ENCODE results near the gene SHISA5. TPM values are rescaled to one million over a fixed set of nuclear protein-coding genes. Genes with fewer than 3 reads are reported as not detected.

The SHISA5 gene
- total and polyA plus RNA-seq, 2 experiments from 2014 or later: 146 to 166 TPM

DNA sequence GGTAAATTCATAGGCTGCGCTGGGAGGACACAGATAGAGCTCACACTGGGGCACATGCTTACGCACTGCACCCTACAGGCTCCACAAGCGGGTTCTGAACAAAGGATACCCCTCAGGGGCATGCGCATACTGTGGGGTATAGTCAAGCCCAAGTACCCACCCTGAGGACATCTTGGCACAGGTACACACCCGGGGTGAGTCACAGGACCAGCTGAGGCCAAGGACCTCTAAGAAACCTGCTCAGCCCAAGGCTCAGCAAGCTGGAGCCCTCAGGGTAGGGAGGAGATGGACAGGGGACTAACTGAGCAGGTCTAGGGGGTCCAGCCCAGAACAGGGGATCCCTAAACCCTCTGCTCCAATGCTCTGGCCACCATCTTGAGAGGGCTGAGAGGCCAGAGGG, 3.3 kb downstream of the SHISA5 start:
- H3K27me3 ChIP-seq (ENCODE audit: insufficient read depth): no peaks in the 10 kb centered on the region
- H3K4me1 ChIP-seq (ENCODE audit: insufficient read depth): peaks cover 18% of the 10 kb centered on the region
- no peak overlapping the region for H3K4me3 ChIP-seq
- H2AFZ ChIP-seq: no peak overlapping the region
- ATAC-seq (no peak), DNase-seq (ENCODE audit: low spot score) (no peak)
- peaks cover 7% of the 10 kb centered on the region; the same call in 1 of the 2 replicates for H3K36me3 ChIP-seq (ENCODE audit: insufficient read depth)
- no peak overlapping the region for H3K4me2 ChIP-seq
- Mint-ChIP-seq H3K27me3 (ENCODE audit: insufficient read depth, low read depth, poor library complexity) (peaks cover 14% of the 10 kb centered on the region), H3K36me3 (ENCODE audit: low read depth) (peaks cover 28% of the 10 kb centered on the region), H3K4me3 (no peak overlapping the region), H3K4me1 (peaks cover 20% of the 10 kb centered on the region), H3K9me3 (peaks cover 7% of the 10 kb centered on the region; the same call in 2 of the 3 replicates), H3K27ac (no peak overlapping the region; the same call in 1 of the 2 replicates)
- no peaks in the 10 kb centered on the region for H3F3A ChIP-seq (replicated peaks; ENCODE audit: low read depth)
- H3K27ac ChIP-seq (ENCODE audit: low read depth): no peak overlapping the region
- peaks cover 5% of the 10 kb centered on the region; the same call in 1 of the 2 replicates for H3K79me2 ChIP-seq (replicated peaks; ENCODE audit: insufficient read depth)
- H3K9me2 ChIP-seq (ENCODE audit: insufficient read depth): no peaks in the 10 kb centered on the region
- H4K20me1 ChIP-seq (replicated peaks; ENCODE audit: insufficient read depth): no peaks in the 10 kb centered on the region
- TF ChIP-seq POLR2AphosphoS5 (IDR thresholded peaks at IDR 0.05; ENCODE audit: low read depth): no peak
- no peak for TF ChIP-seq NANOG (IDR thresholded peaks at IDR 0.05; ENCODE audit: borderline replicate concordance)
- TF ChIP-seq ZNF114 (CRISPR knock-in tag; IDR thresholded peaks at IDR 0.05): no peak
- TF ChIP-seq EZH2 (IDR thresholded peaks at IDR 0.05; ENCODE audit: low read depth, unreplicated experiment): no peak
- no peak for TF ChIP-seq EZH2phosphoT487 (IDR thresholded peaks at IDR 0.05; ENCODE audit: unreplicated experiment)

DNA sequence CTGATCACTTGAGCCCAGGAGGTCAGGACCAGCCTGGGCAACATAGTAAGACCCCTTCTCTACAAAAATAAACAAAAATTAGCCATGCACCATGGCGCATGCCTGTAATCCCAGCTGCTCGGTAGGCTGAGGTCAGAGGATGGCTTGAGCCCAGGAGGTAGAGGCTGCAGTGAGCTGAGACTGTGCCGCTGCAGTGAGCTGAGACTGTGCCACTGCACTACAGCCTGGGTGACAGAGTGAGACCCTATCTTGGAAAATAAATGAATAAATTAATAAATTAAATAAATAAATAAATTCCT, 10.8 kb downstream of the SHISA5 start:
- Histone ChIP-seq H3K79me2 (replicated peaks; ENCODE audit: insufficient read depth) (no peaks in the 10 kb centered on the region), H3K4me3 (no peak overlapping the region), H3K27ac (ENCODE audit: low read depth) (no peak overlapping the region), H3K9me2 (ENCODE audit: insufficient read depth) (no peaks in the 10 kb centered on the region), H3K4me2 (no peak overlapping the region), H3F3A (replicated peaks; ENCODE audit: low read depth) (0 out of 2 replicates have a peak, but pooled peaks cover 2% of the 10 kb centered on the region), H3K36me3 (ENCODE audit: insufficient read depth) (peaks cover 2% of the 10 kb centered on the region; the same call in 1 of the 2 replicates), H2AFZ (no peak overlapping the region), H3K27me3 (ENCODE audit: insufficient read depth) (no peaks in the 10 kb centered on the region), H4K20me1 (replicated peaks; ENCODE audit: insufficient read depth) (no peaks in the 10 kb centered on the region), H3K4me1 (ENCODE audit: insufficient read depth) (peaks cover 3% of the 10 kb centered on the region; the same call in 1 of the 2 replicates)
- peaks cover 12% of the 10 kb centered on the region for H3K4me1 Mint-ChIP-seq
- no peak overlapping the region for H3K4me3 Mint-ChIP-seq
- no peak for DNase-seq (ENCODE audit: low spot score)
- H3K36me3 Mint-ChIP-seq (ENCODE audit: low read depth): peaks cover 31% of the 10 kb centered on the region
- peaks cover 2% of the 10 kb centered on the region; the same call in 2 of the 3 replicates for H3K9me3 Mint-ChIP-seq
- no peak overlapping the region for H3K27ac Mint-ChIP-seq
- H3K27me3 Mint-ChIP-seq (ENCODE audit: insufficient read depth, low read depth, poor library complexity): peaks cover 11% of the 10 kb centered on the region
- no peak for ATAC-seq
- no peak for TF ChIP-seq ZNF331 (CRISPR knock-in tag; IDR thresholded peaks at IDR 0.05; ENCODE audit: low read depth)
- TF ChIP-seq, protein P1, sequence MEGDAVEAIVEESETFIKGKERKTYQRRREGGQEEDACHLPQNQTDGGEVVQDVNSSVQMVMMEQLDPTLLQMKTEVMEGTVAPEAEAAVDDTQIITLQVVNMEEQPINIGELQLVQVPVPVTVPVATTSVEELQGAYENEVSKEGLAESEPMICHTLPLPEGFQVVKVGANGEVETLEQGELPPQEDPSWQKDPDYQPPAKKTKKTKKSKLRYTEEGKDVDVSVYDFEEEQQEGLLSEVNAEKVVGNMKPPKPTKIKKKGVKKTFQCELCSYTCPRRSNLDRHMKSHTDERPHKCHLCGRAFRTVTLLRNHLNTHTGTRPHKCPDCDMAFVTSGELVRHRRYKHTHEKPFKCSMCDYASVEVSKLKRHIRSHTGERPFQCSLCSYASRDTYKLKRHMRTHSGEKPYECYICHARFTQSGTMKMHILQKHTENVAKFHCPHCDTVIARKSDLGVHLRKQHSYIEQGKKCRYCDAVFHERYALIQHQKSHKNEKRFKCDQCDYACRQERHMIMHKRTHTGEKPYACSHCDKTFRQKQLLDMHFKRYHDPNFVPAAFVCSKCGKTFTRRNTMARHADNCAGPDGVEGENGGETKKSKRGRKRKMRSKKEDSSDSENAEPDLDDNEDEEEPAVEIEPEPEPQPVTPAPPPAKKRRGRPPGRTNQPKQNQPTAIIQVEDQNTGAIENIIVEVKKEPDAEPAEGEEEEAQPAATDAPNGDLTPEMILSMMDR (conservative IDR thresholded peaks at IDR 0.05; ENCODE audit: low read depth in 2 of 2): no peak
- no peak for TF ChIP-seq STAT1 (IDR thresholded peaks at IDR 0.05; ENCODE audit: unreplicated experiment)
- no peak for TF ChIP-seq NANOG (IDR thresholded peaks at IDR 0.05; ENCODE audit: borderline replicate concordance)
- no peak for TF ChIP-seq POLR2AphosphoS5 (IDR thresholded peaks at IDR 0.05; ENCODE audit: low read depth)
- TF ChIP-seq, protein P2, sequence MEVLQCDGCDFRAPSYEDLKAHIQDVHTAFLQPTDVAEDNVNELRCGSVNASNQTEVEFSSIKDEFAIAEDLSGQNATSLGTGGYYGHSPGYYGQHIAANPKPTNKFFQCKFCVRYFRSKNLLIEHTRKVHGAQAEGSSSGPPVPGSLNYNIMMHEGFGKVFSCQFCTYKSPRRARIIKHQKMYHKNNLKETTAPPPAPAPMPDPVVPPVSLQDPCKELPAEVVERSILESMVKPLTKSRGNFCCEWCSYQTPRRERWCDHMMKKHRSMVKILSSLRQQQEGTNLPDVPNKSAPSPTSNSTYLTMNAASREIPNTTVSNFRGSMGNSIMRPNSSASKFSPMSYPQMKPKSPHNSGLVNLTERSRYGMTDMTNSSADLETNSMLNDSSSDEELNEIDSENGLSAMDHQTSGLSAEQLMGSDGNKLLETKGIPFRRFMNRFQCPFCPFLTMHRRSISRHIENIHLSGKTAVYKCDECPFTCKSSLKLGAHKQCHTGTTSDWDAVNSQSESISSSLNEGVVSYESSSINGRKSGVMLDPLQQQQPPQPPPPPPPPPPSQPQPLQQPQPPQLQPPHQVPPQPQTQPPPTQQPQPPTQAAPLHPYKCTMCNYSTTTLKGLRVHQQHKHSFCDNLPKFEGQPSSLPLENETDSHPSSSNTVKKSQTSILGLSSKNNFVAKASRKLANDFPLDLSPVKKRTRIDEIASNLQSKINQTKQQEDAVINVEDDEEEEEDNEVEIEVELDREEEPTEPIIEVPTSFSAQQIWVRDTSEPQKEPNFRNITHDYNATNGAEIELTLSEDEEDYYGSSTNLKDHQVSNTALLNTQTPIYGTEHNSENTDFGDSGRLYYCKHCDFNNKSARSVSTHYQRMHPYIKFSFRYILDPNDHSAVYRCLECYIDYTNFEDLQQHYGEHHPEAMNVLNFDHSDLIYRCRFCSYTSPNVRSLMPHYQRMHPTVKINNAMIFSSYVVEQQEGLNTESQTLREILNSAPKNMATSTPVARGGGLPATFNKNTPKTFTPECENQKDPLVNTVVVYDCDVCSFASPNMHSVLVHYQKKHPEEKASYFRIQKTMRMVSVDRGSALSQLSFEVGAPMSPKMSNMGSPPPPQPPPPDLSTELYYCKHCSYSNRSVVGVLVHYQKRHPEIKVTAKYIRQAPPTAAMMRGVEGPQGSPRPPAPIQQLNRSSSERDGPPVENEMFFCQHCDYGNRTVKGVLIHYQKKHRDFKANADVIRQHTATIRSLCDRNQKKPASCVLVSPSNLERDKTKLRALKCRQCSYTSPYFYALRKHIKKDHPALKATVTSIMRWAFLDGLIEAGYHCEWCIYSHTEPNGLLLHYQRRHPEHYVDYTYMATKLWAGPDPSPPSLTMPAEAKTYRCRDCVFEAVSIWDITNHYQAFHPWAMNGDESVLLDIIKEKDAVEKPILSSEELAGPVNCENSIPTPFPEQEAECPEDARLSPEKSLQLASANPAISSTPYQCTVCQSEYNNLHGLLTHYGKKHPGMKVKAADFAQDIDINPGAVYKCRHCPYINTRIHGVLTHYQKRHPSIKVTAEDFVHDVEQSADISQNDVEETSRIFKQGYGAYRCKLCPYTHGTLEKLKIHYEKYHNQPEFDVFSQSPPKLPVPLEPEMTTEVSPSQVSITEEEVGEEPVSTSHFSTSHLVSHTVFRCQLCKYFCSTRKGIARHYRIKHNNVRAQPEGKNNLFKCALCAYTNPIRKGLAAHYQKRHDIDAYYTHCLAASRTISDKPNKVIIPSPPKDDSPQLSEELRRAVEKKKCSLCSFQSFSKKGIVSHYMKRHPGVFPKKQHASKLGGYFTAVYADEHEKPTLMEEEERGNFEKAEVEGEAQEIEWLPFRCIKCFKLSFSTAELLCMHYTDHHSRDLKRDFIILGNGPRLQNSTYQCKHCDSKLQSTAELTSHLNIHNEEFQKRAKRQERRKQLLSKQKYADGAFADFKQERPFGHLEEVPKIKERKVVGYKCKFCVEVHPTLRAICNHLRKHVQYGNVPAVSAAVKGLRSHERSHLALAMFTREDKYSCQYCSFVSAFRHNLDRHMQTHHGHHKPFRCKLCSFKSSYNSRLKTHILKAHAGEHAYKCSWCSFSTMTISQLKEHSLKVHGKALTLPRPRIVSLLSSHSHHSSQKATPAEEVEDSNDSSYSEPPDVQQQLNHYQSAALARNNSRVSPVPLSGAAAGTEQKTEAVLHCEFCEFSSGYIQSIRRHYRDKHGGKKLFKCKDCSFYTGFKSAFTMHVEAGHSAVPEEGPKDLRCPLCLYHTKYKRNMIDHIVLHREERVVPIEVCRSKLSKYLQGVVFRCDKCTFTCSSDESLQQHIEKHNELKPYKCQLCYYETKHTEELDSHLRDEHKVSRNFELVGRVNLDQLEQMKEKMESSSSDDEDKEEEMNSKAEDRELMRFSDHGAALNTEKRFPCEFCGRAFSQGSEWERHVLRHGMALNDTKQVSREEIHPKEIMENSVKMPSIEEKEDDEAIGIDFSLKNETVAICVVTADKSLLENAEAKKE (CRISPR knock-in tag; IDR thresholded peaks at IDR 0.05): no peak
- TF ChIP-seq JUNB (IDR thresholded peaks at IDR 0.05; ENCODE audit: unreplicated experiment): no peak
- TF ChIP-seq EZH2phosphoT487 (IDR thresholded peaks at IDR 0.05; ENCODE audit: unreplicated experiment): no peak
- TF ChIP-seq, protein P3, sequence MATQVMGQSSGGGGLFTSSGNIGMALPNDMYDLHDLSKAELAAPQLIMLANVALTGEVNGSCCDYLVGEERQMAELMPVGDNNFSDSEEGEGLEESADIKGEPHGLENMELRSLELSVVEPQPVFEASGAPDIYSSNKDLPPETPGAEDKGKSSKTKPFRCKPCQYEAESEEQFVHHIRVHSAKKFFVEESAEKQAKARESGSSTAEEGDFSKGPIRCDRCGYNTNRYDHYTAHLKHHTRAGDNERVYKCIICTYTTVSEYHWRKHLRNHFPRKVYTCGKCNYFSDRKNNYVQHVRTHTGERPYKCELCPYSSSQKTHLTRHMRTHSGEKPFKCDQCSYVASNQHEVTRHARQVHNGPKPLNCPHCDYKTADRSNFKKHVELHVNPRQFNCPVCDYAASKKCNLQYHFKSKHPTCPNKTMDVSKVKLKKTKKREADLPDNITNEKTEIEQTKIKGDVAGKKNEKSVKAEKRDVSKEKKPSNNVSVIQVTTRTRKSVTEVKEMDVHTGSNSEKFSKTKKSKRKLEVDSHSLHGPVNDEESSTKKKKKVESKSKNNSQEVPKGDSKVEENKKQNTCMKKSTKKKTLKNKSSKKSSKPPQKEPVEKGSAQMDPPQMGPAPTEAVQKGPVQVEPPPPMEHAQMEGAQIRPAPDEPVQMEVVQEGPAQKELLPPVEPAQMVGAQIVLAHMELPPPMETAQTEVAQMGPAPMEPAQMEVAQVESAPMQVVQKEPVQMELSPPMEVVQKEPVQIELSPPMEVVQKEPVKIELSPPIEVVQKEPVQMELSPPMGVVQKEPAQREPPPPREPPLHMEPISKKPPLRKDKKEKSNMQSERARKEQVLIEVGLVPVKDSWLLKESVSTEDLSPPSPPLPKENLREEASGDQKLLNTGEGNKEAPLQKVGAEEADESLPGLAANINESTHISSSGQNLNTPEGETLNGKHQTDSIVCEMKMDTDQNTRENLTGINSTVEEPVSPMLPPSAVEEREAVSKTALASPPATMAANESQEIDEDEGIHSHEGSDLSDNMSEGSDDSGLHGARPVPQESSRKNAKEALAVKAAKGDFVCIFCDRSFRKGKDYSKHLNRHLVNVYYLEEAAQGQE (IDR thresholded peaks at IDR 0.05; ENCODE audit: unreplicated experiment): no peak
- no peak for TF ChIP-seq EZH2 (IDR thresholded peaks at IDR 0.05; ENCODE audit: low read depth, unreplicated experiment)

All from GM23338 (cell line).